NOMO-1 (cell line): ENCODE data around the gene ZNF341.
A peak's percentile ranks its signal among the peaks of the same experiment; 100 is the strongest.
"Not testable (repeated sequence)": the region's sequence is repeated elsewhere in the genome, so short reads cannot be mapped to it uniquely, and the experiment has no call there.

Experiments used
- DNase-seq, 2 experiments: peaks; one replicate each; lab custom pipeline; 2025; ENCODE audit not compliant: unreplicated experiment in 2 of 2; lab: John Stamatoyannopoulos, UW

The ZNF341 gene

DNA sequence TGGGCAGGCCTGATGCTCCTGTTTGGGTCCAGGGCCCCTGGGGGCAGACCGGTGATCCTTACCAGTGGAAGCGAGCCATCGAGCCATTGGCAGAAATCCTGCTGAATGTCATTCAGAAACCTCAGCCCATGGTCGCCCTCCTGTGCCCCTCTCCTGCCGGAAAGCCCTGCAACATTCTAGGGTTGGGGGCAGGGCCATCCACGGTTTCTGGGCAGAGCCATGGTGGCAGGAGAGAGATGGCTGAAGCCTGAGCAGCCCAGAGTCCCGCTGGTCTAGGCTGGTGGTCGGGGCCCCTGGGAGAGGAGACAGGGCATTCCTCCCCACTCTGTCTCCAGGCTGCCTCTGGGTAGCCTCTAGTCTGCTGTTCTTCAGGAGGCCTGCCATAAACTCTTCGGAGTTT, 59.7 kb downstream of the ZNF341 start:
- DNase-seq = no peak

DNA sequence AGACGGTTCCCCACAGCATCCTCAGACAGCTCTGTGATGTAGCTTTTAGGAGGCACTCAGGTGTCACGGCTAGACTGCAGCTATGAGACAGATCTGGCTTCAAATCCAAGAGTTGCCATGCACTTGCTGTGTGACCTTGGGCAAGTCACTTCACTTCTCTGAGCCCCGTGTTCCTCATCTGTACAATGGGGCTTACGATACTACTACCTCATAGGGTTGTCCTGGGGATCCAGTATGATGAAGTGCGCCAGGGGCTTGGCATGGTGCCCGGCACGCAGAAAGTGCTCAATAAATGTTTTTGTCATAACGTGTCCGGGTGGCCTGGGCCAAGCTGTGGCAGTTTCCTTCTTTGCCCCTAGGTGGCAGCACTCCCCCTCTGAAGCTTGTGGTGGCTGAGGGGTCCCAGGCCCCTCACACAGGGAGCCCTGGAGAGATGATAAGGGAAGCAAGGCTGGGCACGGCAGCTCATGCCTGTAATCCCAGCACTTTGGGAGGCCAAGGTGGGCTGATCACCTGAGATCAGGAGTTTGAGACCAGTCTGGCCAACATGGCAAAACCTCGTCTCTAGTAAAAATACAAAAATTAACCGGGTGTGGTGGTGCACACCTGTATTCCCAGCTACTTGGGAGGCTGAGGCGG, 60.3 kb downstream of the ZNF341 start:
- DNase-seq = peak in 1 of 2 experiments; percentile 22

DNA sequence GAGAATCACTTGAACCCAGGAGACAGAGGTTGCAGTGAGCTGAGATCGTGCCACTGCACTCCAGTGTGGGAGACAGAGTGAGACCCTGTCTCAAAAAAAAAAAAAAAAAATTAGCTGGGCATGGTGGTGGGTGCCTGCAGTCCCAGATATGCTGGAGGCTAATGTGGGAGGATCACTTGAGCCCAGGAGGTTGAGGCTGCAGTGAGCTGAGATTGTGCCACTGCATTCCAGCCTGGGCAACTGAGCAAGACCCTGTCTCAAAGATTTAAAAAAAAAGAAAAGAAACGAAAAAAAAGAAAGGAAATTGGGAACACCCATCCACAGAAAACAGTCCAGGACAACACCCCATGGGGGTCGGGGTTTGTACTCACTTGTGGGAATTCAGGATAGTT, 60.8 kb downstream of the ZNF341 start:
- not testable (repeated sequence) for DNase-seq

DNA sequence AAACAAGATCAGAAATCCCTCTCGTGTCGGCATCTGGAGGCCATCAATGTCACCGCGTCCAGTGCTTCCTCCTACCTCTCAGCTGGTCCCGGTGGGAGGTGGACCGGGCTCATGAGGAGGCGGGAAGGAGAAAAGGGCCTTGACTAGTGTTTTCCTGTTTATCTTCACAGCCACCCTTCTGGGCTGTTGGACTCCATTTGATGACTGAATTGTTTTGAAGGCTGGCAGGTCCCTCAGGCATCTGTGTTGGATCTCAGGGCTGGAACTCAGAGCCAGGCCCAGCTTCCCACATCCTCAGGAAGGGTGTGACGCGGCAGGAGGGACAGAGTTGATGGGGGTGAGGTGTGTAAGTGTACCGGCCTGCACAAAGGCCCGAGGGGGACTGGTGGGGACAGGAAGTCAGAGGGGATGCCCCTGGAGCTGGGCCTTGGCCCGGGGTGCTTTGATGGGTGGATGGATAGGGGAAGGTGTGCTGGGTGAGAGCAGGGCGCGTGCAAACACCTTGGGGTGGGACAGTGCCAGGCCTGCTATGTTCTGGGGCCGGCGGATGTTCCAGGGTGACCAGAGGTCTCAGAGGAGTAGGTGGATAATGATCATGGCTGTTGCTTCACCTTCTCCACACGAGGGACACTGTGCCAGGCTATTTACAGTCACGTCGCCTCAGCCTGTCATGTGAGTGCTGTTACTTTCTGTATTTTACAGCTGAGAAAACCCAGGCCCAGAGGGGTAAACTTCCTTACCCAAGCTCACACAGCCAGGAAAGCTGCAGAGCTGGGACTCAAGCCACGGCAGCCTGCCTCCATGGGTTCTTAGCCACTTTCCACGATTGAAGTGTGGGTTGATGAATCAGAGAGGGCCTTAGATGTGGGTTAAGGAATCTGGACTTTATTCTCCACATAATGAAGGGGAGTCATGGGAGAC, 61.5 kb downstream of the ZNF341 start:
- DNase-seq = no peak

DNA sequence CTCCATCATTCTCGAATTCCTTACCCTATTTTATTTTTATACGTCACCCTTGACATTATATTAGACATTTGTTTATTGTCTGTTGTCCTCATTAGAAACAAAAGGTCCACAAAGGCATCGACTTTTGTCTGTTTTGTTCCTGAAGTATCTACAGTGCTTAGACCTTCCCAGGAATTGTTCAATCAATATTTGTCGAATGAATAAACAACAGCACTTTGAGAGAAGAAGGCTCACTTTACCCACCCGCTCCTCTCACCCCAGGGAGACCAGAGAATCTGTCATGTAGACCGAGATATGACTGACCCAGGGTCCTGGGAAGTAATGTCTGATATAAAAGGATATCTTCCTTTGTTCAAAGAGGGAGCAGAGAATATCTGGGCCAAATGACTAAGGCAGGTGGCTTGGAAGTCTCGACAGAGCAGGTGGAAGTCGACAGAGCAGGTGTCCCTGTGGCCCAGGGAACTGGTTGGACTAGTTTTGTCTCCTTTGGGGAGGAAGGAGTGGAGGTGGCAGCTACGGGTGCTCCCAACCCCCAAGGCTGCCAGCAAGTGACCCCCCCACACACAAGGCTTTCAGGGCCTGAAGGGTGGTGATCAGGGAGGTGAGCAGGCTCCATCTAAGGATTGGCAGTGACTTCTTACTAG, 64.6 kb downstream of the ZNF341 start:
- DNase-seq = no peak

DNA sequence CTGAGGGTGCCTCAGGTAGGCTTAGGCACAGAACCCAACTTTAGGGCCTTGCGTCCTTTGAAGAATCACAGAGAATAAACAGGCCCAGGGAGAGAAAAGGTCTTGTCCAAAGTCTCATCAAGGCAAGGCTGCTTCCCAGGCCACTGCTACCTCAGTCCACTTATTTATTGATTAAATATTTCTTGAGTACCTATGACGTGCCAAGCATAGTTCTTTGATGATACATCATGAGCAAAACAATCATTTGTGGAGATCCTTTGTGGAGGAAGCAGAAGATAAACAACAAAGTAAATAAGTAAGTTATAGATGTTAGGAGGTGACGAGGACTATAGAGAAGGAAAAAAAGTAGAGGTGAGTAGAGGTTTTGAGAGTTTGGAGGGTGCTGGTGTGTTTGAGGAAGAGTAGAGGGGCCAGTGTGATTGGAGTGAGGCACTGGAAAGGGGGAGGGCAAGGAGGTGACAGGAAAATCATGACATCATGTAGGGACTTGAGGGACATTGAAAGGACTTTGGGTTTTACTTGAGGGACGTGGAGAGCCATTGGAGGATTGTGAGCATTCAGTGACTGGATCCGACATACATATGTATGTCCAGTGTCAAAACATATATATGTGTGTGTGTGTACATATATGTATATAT, 65.2 kb downstream of the ZNF341 start:
- no peak for DNase-seq

DNA sequence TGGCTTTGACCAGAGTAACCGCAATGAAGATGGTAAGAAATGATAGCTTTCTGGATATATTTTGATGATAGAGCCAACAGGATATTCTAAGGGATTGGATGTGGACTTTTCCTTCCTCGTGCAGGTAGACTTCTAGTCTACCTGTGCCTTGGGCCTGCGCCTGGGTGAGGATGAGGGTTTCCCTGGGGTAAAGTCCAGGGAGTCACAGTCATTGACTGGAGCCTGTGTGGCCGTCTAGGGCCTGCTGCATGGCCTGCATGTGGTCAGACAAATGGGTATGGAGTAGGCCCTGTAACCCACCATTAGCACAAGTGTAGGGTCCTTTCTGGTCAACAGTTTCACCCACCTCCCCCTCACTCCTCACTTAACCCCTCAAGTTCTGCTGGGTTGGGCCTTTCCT, 66.6 kb downstream of the ZNF341 start:
- DNase-seq = no peak

DNA sequence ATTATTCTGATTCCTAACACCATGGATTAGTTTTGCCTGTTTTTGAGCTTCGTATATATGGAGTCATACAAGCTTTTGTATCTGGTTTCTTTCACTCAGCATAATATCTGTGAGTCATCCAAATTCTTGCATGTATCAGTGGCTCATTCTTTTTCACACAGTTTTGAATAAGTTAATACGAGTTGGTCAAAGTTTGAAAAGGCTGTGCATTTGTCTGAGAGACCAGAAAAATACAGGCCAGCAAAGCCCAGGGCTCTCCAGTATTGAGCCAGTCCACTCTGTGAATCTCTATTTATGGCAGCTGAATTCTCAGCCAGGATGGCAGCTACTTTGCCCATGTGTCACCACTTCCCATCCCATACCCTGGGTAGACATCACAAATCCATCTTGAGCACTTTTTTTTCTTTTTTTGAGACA, 72.1 kb downstream of the ZNF341 start:
- DNase-seq = no peak

DNA sequence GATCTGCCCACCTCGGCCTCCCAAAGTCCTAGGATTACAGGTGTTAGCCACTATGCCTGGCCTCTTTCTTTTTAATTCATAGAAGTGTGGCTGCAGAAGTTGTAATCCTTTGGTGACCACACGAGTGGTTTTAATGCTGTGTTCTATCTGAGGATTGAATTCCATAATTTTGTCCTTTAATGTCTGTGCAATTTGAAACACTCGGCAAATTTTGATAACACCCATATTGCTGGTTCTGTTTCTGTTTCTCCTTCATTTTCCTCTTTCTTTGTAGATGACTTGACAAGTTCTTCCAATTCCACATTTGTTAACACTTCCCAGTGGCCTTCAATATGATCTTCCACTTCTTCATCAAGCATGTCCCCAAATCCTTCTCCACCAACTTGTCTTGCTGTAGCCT, 76.6 kb downstream of the ZNF341 start:
- DNase-seq = no peak

DNA sequence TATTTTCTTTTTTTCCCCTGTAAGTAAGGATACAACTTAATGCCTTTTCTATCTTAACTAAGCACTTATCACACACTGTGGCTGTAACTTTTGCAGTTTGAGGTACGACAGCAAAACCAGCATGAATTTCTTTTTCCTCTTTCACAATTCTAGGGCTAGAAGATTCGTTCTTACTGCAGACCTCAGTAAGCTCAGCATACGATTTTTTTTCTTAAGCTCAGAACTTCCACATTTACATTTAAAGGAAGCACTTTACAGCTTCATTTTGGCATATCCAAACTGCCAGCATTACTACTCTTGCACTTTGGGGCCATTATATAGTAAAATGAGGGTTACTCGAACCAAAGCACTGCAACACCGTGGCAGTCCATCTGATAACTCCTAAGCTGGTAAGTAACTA, 78.5 kb downstream of the ZNF341 start:
- peak; percentile 46 to 58 for DNase-seq

DNA sequence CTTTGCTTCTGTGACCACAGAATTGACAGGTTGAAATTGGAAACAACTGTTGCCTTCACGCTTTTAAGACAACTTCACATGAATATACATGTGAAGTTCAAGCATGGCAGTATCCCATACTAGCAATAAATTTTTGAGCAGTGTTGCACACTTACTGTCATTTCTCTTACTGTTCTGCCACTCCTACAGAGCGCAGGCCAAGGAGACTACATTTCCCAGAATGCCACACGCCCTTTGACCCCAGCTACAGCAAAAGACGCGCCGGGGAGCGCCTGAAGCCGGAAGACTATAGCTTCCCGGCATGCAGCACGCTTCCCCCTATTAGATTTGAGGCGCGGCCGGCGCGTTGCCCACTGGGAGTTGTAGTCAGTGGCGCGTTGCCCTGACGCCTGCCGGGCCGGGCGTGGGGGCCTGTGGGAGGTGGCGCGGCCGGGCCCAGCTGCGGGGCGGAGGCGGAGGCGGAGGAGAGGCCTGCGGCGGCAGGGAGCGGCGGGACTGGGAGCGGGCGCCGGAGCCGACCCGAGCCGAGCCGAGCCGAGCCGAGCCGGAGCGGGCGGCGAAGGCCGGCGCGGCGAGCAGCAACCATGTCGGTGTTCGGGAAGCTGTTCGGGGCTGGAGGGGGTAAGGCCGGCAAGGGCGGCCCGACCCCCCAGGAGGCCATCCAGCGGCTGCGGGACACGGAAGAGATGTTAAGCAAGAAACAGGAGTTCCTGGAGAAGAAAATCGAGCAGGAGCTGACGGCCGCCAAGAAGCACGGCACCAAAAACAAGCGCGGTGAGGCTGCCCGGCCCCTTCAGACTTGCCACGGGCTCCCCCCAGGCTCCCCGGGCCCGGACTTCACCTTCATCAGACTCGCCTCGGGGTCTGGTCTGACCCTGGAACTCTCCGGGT, 79.3 kb downstream of the ZNF341 start, which contains the start of gene CHMP4B:
TSS of gene CHMP4B (plus strand) at position 464 of the 891 bp plus-strand sequence. CDS start at position 585, 121 bp downstream.
- DNase-seq = peak; percentile 97 to 98

DNA sequence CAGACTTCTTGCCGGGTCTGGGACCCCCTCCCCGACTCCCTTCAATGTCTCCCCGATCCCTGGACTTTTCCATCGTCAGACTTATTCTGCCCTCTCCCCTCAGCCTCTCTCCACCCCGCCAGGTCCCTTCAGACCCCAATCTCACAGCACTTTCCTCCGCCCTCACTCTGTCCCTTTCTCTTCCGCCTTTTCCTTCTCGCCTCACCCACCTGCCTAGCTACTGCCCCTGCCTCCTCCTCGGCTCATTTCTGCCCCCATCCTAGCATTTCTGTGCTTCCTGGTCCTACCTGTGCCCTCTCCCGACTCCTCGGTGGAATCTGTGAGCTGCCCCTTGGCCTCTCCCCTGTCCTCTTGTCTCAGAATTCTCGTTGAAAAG, 80.0 kb downstream of the ZNF341 start:
- peak; percentile 14 to 32 for DNase-seq

DNA sequence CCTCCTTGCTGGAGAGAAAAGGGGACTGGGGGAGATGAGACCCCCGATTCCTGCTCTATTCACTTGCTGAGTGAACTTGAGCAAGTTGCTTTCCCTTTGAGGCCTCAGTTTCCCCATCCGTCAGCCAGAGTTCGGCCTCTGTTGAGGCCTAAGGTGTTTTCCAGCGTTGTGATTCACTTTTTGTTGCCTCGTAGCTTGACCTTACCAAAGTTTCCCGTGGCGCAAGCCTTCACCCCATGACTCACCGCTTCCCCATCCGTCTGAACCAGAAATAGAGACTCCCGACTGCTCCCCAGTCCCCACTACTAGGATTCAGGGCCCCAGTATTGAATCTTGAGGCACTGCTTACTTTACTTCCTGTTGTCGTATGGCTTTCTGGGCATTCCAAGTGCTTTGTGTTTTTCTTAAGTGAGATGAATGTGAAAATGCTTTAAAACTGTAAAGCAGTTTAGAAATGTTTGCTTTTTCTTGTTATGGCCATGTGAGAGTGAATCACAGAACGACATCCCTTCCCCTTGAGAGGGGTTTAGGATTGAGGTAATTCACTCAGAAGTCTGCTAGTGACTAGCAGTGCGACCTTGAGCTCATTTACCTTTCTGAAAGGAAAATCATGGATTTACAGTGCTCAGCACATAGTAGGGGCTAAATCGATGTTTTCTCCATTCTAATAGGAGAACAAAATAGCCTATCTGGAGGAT, 80.5 kb downstream of the ZNF341 start:
- DNase-seq = peak; percentile 58 to 64

DNA sequence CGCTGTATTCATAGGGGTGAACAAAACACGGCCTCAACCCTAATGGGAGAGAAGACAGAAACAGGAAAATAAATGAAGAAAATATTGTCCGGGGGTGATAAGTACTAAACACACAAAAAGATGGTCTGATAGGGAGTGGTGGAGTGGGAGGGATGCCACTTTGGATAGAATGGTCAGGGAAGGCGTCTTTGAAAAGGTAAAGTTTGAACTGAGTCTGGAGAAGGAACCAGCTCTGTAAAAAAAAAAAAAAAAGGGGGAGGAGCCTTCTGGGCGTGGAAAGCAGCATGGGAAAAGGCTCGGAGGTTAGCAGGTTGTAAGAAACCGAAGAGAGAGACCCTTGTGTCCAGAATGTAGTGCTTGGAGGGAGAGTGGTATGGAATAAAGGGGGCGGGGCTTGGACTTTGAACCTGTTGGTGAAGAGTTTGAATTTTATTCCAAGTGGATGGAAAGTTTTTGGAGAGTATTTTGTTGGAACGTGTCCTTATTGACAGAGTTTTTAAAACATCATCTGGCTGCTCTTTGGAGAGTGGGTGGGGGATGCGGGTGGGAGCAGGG, 81.2 kb downstream of the ZNF341 start:
- peak; percentile 15 for DNase-seq

DNA sequence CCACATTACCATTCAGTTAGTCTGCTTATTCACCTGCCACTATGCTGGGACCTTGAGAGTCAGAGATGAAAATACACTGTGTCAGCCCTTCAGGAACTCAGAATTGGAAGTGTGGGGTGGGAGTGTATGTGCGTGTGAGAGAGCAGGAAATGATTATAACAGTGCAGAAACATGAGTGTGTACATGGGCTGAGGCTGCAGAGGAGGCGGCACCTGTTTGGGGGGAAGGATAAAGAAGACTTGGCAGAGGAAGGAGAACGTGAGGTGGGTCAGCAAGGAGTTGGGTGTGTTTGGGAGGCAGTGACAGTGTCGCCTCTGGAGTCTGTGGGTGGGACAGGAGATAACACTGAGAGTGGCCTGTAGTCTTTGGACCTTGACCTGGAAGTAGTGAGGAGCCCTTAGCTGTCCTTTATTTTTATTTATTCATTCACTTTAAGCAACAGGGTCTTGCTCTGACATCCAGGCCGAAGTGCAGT, 82.5 kb downstream of the ZNF341 start:
- DNase-seq = no peak

DNA sequence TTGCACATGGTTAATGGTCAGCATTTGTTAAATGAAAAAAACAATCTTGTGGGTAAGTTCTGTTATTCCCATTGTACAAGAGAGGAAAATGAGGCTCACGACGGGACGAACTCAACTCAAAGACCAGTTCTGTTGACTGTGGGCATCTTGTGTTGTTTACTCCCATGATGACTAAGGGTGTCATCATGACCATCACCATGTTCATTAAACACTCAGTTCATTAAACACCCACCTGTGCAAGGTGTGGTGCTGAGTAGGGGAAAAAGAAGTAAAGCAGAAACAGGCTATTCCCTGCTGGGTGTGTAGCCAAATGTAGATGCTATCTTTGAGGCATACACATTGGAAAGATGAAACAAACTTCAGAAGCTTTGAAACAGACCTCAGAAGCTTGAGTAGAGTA, 83.9 kb downstream of the ZNF341 start:
- DNase-seq = no peak

DNA sequence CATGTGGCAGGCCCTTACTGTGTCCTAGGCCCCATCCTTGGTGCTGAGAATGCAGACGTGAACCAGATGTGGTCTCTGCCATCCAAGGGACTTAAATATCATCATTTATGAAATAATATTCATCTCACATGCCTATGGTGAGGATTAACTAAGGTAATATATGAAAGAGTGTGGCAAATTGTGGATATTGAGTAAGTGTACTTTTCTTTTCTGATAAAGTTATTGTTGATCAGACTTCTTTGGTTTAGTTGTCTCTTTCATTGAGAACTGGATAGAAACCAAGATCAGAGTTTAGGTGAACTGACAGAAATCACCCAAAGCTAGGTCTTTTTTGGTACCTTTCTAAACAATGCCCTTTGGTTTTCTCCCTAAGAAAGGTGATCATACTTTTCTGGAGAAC, 84.4 kb downstream of the ZNF341 start:
- DNase-seq = no peak

DNA sequence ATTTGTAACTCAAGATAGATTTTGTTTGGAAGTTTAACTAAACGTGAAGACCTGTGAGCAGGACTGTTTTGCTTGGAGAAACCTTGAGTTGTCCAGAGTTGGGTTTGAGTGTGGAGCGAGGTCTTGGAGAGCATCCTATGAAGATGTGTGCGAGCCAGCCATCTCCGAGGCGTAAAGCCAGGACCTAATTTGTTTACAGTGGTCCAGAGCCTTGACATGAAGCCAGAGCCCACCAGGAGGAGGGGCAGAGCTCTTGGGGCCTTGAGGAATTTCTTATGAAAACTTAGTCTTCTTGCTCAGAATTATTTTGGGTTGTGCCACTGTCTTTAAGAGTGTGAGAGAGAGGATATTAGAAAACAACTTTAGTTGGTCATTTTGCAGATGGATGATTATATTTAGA, 85.6 kb downstream of the ZNF341 start:
- no peak for DNase-seq

DNA sequence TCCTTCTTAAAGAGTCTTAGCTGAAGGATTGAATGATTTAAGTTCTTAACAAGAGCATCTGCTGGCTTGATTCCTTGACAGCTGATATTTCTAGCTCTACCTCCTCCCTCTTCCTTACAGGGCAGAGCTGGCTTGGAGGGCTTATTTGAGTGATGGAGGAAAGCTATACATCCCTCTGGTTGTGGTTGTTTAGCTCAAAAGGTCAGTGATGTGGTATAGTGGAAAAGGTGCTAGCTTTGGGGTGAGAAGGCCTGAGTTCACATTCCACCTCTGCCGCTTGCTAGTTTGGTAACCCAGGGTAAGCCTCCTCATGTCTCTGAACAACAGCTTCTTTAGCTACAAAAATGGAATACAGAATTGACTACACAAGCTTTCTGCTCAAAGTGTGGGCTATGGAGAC, 87.7 kb downstream of the ZNF341 start:
- DNase-seq = no peak
